HL-60/S4 (cell line): Measurements from ENCODE around the gene SNRNP25.

Experiments used
- in situ Hi-C: fragments of 300-500 bp; cut with MboI; formaldehyde crosslinking; loops from 2 replicates; pipeline ENCODE4 v1.14.3; 2022; ENCODE audit warnings: low sequenced_read_pairs

Gene SNRNP25

DNA sequence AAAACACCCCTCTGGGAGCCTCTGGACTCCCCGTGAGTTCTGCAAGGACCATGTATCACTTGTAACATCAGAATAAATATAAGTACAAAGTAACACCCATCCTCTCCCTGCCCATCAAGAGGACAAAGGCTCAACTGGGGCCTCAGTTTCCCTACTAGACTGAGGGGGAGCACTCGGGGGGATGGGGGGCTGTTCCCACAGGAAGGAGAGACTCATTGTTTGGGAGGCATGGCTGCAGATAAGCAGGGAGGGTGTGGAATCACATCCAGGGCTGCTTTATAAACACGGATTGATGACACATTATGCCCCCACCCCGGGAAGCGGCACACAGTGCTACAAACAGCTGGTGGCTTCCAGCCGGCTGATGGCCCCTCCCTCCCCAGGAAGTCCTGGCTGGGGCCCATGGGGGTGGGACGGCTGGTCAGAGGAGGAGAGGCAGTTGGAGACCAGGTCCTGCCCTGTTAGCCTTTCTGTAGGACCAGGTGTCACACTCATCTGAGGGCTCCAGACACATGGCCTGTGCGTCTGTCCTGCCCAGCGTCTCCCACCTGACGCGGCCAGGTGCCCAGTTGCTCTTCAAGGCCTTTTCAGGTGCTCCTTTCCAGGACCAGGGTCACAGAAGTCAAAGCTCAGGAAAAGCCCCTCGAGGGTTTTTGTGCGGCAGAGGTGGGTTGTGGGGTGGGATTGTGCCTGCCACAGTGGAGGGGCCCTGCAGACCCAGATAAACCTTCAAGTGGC lies 23.1 kb downstream of the SNRNP25 start:
- in situ Hi-C loops: no loop called here

DNA sequence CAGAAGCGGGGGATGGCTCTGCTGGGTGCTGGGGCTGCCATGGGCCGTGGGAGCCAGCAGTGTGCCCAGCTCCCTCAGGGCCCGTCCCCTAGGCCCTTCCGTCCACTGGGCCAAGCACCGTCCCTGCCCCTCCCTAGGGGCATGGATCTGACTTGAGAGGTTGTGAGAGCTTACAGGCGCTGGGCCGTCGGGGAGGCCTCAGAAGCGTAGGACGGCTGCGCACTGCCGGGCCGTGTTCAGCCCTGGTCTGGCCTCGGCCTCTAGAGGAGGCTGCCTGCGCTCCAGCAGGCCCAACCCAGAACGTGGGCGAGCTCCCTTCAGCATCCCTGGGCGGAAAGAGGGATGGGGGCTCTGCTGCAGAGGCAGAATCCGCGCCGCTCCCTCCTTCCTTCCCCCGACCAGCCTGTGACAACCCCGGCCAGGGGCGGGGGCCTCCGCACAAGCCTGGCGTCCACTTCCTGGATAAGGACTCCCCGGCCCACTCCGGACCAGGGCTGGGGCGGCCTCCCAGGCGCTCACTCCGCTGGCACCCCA lies 23.7 kb downstream of the SNRNP25 start:
- in situ Hi-C loops: no loop called here

DNA sequence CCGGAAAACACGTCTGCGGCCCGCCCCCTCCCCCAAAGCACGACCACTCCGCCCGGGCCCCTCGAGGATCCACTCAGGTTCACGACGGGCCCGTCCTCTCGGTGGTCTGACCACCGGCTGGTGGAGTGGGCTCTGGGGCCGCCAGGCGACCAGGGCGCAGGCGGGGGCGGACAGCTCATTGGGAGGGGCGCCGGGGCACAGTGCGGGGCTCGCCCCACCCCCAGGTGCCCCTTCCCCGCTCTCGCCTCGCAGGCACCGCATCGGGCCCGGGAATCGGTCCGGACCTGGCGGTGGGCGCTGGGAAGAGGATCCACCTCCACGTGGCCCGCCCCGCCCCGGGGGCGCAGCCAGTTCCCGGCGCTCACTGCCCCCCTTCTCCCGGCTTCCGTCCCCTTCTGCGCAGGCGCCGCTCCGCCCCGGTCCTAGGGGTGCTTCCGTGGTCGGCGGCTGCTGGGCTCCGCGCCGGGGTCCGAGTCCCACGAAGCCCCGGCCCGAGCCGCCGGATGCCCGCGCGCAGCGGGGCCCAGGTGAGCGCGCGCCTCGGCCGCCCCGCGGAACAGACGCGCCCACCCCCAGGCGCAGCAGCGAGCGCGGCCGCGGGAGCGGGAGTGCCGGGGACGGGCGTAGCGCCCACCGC lies 24.3 kb downstream of the SNRNP25 start, which contains the start of gene MPG:
MPG (plus strand) TSS at position 419 of the 637 bp plus-strand sequence; CDS start at position 504, 85 bp downstream.
- in situ Hi-C loops: no loop called here

DNA sequence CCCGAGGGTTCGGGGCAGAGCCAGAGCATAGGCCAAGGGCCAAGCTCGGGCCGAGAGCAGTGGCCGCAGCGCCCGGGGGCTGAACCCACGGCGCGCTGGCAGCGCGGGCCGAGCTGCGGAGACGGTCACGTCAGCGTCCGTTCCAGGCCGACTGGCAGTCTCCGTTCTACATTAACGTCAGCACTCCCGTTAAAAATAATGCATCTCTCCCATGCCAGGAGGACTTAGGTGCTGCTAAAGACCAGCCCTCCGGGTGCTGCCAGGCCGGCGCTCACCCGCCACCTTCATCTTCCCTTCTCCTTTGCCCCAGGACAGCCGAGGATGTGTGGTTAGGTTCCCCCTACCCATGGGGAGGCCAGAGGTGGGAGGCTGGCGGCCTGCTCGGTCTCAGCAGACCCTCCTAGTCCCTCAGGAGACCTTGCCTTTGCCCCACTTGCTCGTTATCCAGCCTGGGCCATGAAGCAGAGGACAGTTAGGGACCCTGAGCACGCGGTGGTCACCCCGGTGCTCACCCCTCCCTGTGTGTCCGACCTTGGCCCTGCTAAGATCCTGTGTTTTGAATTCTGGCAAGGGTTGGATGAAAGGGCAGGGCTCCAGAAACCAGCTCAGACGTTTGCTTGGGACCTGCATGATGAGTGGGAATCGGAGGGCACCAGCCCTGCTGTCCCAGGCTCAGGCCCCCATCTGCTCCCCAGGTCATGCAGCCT lies 25.0 kb downstream of the SNRNP25 start:
- in situ Hi-C loops: no loop called here

DNA sequence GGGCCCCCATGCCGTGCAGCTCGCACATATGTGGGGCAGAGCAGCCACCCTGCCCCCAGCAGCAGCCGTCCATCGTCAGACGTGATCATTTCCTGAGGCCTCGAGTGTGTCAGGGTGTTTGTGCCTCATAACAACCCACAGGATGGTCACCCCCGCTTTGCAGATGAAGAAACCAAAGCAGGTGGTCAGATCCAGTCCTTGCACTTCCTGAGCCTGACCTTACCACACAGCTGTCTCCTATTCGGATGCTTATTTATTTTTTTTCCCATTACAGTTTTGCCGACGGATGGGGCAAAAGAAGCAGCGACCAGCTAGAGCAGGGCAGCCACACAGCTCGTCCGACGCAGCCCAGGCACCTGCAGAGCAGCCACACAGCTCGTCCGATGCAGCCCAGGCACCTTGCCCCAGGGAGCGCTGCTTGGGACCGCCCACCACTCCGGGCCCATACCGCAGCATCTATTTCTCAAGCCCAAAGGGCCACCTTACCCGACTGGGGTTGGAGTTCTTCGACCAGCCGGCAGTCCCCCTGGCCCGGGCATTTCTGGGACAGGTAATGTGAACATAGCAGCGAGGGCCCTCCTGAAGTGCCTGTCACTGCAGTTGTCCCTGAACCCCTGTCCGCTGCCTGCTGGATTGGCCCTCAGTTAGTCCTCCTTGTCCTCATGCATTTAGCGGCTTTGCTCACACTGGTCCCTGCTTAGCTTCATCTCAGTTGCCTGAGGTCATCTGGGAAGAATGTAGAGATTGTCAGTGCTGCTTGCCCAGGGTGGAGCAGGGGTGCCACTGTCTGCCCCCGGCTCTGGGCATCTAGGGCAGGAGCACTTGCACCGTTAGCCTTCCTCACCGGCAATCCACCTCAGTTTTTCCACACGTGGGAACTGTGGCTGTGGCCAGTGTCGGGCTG lies 25.8 kb downstream of the SNRNP25 start:
- in situ Hi-C loops: no loop called here

DNA sequence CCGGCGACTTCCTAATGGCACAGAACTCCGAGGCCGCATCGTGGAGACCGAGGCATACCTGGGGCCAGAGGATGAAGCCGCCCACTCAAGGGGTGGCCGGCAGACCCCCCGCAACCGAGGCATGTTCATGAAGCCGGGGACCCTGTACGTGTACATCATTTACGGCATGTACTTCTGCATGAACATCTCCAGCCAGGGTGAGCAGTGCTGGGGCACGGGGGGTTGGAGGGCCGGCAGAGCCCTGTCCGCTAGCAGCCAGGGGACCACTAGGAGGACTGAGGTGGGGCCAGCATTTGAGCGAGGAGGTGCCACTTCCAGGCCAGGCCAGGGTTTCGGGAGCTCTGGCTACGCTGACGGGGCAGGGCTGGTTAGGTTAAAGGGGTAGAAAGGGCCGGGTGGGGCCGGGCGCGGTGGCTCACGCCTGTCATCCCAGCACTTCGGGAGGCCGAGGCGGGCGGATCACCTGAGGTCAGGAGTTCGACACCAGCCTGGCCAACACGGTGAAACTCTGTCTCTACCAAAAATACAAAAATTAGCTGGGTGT lies 29.5 kb downstream of the SNRNP25 start:
- in situ Hi-C loops: no loop called here

DNA sequence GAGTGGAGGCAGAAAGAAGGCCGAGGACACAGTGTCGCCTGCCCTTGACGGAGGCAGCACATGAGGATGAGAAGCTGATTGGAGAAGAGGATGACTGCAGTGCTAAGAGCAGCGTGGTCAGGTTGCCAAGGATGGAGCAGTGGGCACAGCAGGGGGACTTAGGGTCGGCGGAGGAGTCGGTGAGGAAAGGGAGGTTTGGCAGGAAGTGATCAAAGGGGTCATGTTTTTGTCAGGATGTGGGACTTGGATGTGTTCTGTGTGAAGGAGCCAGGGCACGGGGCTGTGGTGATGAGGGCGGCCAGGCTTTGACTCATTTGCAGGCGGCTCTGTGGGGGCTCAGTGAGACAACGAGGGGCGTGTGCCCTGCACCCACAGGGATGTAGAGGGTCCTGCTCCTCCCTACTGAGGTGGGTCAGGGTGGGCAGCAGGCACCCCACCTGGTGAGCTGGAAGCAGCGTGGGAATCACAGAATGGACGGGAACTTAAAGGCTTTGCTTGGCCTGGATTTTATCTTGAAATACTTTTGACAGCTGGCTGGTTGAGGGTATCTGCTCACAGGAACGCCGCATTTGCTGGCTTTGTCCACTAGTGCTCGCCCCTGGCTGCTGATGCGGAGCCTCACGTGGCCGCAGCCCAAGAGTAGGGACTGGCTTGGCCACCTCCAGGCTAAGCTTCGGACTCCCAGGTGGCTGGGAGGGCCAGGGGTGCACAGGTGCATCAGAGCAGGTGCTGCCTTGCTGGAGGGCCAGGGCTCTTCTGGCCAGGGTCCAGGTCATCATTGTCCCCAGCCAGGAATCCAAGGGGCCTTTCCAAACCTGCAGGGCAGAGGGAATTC lies 30.4 kb downstream of the SNRNP25 start:
- in situ Hi-C loops: no loop called here

DNA sequence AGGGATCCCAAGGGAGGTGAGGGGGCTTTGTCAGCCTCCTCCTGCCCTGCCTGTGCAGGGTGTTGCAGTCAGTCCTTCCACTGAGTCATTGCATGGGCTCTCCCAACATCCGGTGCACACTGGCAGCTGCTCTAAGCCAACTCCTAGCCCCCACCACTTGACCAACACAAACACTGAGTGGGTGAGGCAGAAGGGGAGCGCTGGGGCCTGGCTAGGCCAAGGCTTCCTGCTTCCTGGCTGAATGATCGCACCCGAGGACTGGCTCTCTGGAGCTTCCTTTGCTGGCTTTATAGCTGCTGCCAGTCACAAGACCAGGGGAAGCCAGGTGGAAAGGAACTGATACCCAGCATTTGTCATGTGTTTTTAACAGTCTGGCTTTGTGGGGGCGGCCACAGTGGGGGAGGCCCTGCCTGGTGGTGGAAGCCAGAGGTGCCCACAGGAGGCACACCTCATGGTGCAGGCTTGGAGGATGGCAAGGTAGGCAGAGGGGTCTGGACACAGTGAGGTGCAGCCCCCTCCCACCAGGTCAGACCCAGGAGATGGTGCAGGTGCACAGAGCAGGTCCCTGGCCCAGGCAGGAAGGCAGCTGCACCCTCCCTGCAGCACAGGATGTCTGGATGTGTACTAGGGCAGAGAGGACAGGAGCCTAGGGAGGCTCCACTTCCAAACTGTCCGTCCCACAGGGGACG lies 31.2 kb downstream of the SNRNP25 start:
- in situ Hi-C loops: no loop called here

DNA sequence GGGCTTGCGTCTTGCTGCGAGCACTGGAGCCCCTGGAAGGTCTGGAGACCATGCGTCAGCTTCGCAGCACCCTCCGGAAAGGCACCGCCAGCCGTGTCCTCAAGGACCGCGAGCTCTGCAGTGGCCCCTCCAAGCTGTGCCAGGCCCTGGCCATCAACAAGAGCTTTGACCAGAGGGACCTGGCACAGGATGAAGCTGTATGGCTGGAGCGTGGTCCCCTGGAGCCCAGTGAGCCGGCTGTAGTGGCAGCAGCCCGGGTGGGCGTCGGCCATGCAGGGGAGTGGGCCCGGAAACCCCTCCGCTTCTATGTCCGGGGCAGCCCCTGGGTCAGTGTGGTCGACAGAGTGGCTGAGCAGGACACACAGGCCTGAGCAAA lies 31.8 kb downstream of the SNRNP25 start:
- in situ Hi-C loops: no loop called here

DNA sequence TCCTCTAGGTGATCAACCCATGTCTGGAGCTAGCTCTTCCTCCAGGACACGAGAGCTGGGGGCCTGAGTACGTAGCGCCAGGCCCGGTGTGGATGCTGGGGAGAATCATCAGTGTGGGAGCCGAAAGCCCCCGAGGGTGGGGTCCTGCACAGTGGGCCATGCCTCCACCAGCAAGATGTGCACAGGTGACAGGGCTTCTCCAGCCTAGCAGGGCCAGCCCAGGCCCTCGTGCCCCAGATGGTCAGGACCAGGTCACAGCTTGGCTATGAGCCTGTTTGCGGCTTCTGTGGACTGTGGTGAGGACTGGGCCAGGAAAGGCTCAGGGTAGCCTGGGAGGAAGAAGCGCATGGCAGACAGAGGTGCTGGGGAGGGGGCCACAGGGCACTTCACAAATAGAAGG lies 32.2 kb downstream of the SNRNP25 start:
- in situ Hi-C loops: no loop called here

DNA sequence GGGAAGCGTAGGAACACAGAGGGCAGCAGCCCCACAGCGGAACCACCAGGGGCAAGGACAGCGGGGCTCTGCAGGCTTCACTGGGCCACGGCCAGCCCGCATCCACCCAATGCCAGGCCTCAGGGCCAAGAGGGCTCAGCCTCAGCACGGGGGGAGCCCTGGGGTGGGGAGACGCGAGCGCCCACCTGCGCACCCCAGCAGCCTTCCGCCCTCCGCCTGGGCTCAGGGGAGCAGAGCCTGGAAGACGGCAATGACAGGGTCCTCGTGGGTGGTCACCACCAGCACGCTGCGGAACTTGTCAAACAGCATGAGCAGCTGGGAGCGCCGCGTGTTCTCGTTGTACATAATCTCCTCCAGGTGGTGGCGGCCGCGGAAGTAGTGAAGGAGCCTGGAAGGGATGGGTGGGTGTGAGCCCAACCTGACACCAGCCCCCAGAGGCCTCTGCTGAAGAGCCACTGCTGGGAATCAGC lies 32.9 kb downstream of the SNRNP25 start:
- in situ Hi-C loops: no loop called here

DNA sequence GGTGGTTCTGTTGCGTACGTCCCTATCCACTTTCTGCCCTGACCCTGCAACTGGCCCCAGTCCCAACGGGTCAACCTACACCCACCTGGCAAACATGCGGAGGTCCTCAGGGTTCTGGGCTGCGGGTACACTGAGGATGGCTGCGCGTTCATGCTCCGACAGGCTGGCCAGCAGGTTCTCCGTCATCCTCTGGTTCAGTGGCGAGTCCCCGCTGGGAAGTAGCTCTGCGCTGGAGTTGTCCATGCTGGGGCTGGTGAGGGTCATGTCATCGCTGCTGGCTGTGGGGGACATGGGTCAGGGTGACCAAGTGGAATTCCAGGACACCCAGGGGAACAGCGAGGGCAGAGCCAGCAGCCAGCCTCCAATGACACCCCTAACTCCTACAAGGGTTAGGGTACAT lies 35.0 kb downstream of the SNRNP25 start:
- in situ Hi-C loops: no loop called here

DNA sequence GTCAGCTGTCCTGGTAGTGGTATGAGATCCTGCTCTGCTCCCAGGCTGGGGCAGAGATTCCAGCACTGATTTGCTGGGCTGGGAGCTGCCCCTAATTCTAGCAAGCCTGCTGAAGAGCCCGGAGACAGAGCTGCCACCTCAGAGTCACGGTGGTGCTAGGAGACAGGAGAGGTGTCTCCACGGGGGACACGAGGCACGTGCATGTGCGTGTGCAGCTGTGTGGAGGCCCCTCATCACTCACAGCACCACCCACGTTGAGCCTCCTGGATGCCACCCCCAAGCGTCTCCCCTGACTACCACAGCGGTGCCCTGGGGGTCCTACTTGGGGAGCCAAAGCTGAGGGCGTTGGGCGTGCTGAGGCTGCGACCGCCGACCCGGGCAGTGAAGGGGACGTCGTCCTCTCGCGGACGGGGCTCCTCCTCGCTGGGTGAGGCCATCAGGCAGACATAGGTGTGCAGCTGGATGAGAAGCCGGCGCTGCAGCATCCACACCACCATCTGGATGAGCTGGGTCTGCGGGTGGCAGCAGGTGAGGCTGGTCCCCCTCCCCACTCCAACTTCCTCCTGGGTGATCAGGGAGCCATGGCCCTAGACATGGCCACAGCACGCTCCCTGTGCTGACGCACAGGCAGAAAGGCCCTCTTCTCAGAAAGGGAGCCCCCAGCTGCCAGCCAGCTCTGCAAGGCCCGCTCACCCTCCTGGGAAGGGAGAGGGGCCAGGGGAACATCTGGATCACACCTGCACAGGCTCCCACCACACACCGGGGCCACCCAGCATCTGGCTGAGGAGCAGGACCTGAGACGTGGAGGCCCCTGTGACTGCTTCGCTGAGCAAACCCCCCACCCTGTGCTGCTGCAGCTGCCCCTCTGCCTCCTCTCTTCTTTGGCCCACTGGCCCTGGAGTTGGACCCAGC lies 36.0 kb downstream of the SNRNP25 start:
- in situ Hi-C loops: no loop called here

DNA sequence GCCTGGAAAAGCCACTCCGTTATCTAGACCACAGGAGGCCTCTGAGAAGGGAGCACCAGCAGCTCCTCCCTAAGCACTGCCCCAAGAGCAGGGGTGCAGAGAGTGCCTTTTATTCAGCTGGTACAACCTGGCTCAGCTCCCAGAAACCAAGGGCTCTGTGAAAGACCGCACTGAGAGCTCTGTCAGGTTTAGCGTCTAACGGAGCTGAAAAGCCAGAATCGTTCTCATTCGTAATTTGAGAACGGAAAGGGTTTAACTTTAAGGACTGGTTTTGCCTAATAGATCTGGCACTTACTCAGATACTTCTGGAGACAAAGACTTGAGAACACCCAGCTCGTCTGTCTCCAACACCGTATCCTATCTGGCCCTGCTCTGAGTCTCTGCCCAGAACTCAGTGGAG lies 37.9 kb downstream of the SNRNP25 start:
- in situ Hi-C loops: no loop called here

DNA sequence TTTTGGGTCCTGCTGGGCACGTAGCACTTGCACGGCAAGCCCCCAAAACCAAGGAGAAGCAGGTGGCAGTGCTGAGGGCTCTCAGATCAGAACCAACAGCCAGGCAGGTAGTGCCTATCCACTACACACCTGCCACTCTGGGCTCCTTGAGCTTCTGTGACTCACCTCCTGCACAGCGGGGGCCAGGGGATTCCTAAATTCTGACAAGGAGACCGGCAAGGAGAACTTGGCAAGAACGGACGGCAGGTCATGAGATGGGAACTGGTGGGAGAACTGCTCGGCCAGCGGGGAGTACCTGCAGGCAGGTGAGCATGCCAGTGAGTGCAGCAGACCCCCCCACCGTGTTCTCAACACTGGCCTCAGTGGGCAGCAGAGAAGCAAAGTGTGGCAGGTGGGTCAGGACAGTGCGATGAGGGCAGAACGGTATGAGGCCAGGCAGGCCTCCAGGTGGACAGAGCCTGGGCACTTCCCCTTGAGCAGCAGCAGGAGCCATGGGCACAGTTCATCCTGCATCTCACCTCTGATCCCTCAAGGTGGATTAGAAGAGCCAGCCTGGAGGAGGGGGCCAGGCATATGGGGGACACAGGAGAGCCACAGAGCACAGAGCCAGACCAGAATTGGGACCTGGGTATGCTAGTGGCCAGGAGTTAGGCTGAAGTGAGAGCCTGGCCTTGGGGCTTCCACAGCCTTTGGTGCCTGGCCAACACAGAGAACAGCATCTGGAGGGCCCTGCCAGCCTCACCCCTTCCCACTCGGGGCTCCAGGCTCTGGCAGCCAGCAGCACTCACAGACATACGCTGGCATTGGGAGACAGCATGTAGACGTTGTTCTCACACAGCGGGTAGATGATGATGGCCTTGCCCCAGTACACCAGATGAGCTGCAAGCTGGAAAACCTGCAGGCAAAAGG lies 39.1 kb downstream of the SNRNP25 start:
- in situ Hi-C loops: no loop called here

DNA sequence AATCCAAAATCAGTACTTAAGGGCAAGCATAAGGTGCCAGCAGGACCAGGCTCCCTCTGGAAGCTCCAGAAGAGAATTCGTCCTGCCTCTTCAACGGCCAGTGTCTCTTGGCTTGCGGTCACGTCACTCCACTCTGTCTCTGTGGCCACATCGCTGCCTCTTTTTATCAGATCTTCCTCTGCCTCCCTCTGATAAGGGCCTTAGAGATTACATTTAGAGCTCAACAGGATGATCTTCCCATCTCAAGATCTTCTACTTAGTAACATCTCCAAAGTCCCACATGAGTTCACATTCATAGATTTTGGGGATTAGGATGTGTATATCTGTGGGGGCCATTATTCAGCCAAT lies 41.3 kb downstream of the SNRNP25 start:
- in situ Hi-C loops: no loop called here

DNA sequence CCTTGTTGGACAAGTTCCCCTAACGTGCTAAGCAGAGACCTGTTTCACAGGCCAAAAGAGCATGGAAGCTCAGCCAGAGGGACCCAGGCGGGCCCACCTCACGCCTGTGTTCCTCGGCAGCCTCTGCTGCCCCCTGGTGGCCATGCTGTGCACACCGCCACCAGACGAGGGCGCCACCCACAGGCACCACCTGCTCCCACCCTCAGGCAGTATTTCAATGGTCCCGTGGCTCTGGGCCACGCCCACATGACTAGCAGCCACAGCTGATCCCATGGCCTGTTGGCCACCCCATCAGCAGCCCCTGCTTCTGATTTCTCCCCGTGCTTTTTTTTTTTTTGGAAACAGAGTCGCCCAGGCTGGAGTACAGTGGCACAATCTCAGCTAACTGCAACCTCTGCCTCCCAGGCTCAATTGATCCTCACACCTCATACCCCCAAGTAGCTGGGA lies 43.3 kb downstream of the SNRNP25 start:
- in situ Hi-C loops: no loop called here
